ENCODE results near the gene CENPC.
"Not testable (repeated sequence)": the region's sequence is repeated elsewhere in the genome, so short reads cannot be mapped to it uniquely, and the experiment has no call there.

The CENPC gene, protein sequence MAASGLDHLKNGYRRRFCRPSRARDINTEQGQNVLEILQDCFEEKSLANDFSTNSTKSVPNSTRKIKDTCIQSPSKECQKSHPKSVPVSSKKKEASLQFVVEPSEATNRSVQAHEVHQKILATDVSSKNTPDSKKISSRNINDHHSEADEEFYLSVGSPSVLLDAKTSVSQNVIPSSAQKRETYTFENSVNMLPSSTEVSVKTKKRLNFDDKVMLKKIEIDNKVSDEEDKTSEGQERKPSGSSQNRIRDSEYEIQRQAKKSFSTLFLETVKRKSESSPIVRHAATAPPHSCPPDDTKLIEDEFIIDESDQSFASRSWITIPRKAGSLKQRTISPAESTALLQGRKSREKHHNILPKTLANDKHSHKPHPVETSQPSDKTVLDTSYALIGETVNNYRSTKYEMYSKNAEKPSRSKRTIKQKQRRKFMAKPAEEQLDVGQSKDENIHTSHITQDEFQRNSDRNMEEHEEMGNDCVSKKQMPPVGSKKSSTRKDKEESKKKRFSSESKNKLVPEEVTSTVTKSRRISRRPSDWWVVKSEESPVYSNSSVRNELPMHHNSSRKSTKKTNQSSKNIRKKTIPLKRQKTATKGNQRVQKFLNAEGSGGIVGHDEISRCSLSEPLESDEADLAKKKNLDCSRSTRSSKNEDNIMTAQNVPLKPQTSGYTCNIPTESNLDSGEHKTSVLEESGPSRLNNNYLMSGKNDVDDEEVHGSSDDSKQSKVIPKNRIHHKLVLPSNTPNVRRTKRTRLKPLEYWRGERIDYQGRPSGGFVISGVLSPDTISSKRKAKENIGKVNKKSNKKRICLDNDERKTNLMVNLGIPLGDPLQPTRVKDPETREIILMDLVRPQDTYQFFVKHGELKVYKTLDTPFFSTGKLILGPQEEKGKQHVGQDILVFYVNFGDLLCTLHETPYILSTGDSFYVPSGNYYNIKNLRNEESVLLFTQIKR

GRCh38 chr4:67545199-67546003 is at the start of gene CENPC:
CENPC (minus strand) TSS chr4:67545503; CDS start chr4:67545355, 148 bp downstream.
- peak; percentile 99 for DNase-seq

DNA sequence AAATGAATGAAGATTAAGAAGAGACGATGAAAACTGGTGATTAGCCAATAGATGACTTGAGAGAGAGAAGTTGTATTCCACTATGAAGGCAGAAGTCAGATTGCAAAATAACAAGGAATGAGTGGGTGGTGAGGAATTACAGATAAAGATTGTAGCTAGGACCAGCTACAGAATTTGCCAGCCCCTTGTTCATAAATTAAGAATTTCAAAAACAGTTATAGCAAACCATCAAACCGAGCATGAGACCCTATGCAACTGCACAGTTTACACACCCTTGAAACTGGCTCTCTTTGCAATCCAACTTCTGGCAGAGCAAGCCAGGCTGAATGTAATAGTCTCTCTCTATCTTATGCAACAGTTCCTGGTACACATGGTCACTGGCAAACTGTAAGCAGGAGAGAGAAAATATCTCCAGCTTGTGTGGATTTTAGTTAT is 48.5 kb upstream of the CENPC start:
- no peak for DNase-seq

GRCh38 chr4:67587156-67587555 is 41.9 kb upstream of the CENPC start:
- no peak for DNase-seq

- DNase-seq = no peak
Observed at GRCh38 chr4:67584496-67584895, 39.2 kb upstream of the CENPC start.

GRCh38 chr4:67581913-67582312 is 36.6 kb upstream of the CENPC start:
- DNase-seq = no peak

DNA sequence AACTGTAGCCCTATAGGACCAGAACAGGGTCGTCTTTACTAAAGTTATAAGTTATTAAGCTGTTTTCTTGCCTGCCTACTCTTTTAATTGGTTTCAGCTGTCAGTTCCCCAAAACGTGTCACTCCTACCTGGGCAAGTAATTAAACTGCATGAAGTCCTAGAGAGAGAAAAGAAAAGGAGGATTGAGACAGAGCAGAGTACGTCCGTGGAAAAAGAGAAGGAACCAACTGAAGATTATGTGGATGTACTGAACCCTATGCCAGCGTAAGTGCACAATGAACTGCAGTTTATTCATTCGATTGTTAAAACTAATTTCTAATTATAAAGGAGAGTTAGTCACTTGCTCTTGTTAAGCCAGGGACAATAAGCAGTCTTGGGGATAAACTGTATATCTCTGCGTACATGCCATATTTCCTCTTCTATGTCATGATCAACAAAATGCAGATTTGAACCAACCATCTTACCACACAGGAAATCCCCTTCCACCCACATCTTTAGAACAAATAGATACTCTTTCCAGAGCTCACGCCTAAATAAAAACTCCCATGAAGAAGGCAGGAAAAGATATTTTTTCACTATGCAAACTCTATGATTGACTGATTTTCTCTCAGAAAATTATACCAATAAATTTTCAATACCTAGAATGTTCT is 36.0 kb upstream of the CENPC start:
- DNase-seq = no peak

DNA sequence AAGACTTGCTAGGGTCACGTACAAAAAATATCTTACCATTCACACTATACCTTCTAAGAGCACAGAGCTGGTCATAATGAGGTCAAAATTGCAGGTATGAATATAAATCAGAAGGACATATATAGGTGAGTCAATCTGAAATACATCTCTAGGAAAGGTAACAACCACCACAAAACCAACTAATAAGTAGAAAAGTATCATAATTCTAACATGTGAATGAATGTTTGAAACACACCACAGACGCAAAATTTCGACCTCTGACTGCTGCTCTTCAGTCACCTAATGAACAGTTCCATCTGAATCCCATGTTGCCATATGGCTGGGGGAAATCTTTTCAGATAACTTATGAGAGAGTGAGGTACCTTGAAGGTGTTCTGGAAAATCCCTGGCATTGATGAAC is 35.3 kb upstream of the CENPC start:
- no peak for DNase-seq

DNA sequence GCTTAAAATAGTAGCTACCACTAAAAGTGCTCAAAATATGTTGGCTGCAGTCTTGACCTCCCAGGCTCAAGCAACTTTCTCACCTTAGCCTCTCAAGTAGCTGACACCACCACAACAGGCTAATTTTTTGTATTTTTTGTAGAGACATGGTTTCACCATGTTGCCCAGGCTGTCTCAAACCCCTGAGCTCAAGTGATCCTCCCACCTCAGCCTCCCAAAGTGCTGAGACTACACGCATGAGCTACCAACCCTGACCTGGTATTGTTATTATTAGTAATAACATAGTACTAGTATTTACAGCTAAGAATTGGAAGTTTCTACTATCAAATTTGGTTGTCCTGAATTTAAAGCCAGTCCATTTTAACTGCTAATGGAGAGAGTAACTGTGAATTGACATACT is 31.2 kb upstream of the CENPC start:
- DNase-seq = no peak

GRCh38 chr4:67576059-67576466 is 30.8 kb upstream of the CENPC start:
- DNase-seq = no peak

- peak; percentile 75 for DNase-seq
Observed at GRCh38 chr4:67575232-67576058, 30.1 kb upstream of the CENPC start.

DNA sequence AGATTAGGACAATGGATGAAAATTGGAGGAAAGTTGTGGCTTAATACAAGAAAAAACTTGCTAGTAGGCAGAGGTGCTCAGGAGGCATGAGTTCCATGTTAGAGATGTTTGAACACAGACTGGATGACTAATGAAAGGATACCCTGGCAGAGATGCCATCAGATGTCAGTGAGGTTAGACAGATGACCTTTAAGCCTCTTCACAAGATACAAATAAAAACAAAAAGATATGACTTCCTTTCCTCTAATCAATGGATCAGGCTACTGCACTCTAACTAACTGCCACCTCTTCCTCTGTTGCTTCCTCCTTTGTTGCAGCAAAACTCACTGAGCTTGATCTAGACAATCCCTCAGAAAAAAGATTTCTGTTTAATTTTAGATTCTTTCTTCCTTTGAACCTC is 27.9 kb upstream of the CENPC start:
- no peak for DNase-seq

GRCh38 chr4:67571975-67572374 is 26.7 kb upstream of the CENPC start:
- DNase-seq = no peak

DNA sequence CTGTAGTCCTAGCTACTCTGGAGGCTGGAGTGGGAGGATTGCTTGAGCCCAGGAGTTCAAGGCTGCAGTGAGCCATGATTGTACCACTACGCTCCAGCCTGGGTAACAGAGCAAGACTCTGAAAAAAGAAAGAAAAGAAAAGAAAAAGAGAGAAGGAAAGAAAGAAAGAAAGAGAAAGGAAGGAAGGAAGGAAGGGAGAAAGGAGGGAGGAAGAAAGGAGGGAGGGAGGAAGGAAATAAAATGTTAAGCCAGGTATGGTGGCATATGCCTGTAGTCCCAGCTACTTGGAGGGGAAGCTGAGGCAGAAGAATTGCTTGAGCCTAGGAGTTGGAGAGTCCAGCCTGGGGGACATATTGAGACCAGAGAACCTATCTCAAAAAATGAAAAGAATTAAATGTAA is 25.2 kb upstream of the CENPC start:
- DNase-seq = no peak

GRCh38 chr4:67568820-67569219 is 23.5 kb upstream of the CENPC start:
- DNase-seq = no peak

DNA sequence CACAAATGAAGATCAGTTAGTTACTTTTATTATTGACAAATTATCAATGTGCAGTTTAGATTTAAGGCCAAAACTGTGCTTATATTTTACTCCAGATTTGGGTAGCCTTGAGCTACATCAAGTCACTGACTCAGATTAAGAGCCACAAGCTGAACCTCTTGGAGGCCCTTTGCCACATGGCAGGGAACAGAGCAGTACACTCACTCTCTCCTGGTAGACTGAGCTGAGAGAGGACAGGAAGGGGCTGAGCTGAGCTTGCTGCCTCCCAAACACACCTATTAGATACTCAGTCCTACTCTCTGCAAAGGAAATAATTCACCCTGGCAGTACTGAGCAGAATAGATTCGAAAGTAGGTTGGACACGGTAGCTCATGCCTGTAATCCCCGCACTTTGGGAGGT is 21.0 kb upstream of the CENPC start:
- DNase-seq = no peak

- no peak for DNase-seq
Observed at GRCh38 chr4:67565284-67565683, 20.0 kb upstream of the CENPC start.

- no peak for DNase-seq
Observed at GRCh38 chr4:67558493-67558892, 13.2 kb upstream of the CENPC start, which contains the start of gene STAP1. STAP1 (plus strand) TSS chr4:67558727; CDS start chr4:67558810, 83 bp downstream.

DNA sequence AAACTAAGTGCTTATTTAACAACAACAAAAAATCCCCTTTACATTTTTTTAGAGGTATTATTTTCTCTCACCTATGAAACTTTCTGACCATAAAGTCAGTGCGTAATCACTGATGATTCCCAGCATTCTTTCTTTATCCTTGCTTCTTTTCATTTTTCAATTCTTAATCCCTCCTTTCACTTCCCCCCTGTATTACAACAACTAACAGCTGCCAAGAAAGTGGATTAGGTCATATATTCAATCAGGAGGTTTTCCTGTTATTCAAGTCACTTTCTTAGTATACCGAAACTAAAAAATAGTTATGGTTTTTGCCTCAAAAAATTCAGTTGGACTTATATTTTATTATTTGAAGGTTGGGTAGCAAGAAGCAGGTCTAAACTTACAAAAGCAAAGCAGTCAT is 11.1 kb upstream of the CENPC start:
- no peak for DNase-seq

- DNase-seq = no peak
Observed at GRCh38 chr4:67555447-67555846, 10.1 kb upstream of the CENPC start.

DNA sequence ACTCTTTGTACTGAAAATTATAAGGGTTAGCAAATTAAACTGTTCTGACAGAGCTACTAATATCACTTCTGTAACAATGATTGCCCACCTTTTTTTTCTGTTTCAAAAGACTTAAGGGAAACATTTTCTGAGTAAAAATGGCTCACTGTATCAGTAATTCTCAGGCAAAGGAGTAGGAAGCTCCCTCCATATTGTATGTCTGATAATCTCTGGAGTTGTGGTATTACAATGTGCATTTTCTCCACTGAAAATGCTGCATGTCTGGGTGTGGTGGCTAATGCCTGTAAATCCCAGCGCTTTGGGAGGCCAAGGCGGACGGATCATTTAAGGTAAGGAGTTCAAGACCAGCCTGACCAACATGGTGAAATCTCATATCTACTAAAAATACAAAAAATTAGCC is 8.8 kb upstream of the CENPC start:
- no peak for DNase-seq

GRCh38 chr4:67552146-67552792 is 7.0 kb upstream of the CENPC start:
- DNase-seq = not testable (repeated sequence)

Measured in NCI-H510A (cell line).